H1 (cell line): Measurements from ENCODE around the gene CACNA2D3. TPM values are rescaled to one million over a fixed set of nuclear protein-coding genes. Genes with fewer than 3 reads are reported as not detected.

Source experiments
- CTCF ChIA-PET: fragments of 300-600 bp; sonication (Branson Sonifier 250); formaldehyde crosslinking; loops from one replicate; lab custom pipeline; 2021; ENCODE audit not compliant: partially characterized antibody; lab: Charles Lee
- POLR2A ChIA-PET: fragments of 300-600 bp; sonication (Branson Sonifier 250); formaldehyde crosslinking; loops from one replicate; lab custom pipeline; 2021; ENCODE audit warnings: inconsistent platforms; ENCODE audit not compliant: partially characterized antibody; lab: Charles Lee
- DNase-seq, 2 experiments: peaks; one replicate each; pipeline versions ENCODE4 v3.0.0 to v3.0.0-alpha.2; 2010 to 2022; ENCODE audit warnings: low spot score in 2 of 2, low read depth in 1 of 2, mixed read lengths in 1 of 2
- FAIRE-seq: peaks from 2 replicates; lab custom pipeline; 2011; peaks lifted over from hg19 to GRCh38; lab: Jason Lieb, UNC
- H2AFZ ChIP-seq: 2 replicates; pipeline ENCODE4 v1.8.1; 2012; ENCODE audit warnings: low read length, inconsistent platforms
- H2AK5ac ChIP-seq: 2 replicates; pipeline ENCODE4 v1.6.1; 2013; ENCODE audit warnings: low read depth, low read length
- H2BK120ac ChIP-seq: replicated peaks from 2 replicates; pipeline ENCODE3; 2013; ENCODE audit warnings: low read depth, low read length, inconsistent platforms
- H2BK12ac ChIP-seq: 2 replicates; pipeline ENCODE4 v1.6.1; 2013; ENCODE audit warnings: low read depth, low read length
- H2BK15ac ChIP-seq: 2 replicates; pipeline ENCODE4 v1.6.1; 2013; ENCODE audit warnings: low read length
- H2BK20ac ChIP-seq: 2 replicates; pipeline ENCODE4 v1.6.1; 2013; ENCODE audit warnings: low read length
- H2BK5ac ChIP-seq: 2 replicates; pipeline ENCODE4 v1.6.1; 2013; ENCODE audit warnings: low read depth, low read length
- H3K14ac ChIP-seq: 2 replicates; pipeline ENCODE4 v1.6.1; 2013; ENCODE audit warnings: inconsistent platforms; ENCODE audit not compliant: insufficient read length
- H3K18ac ChIP-seq: 2 replicates; pipeline ENCODE4 v1.6.1; 2013; ENCODE audit warnings: low read length; ENCODE audit errors: extremely low read depth
- H3K23ac ChIP-seq: 2 replicates; pipeline ENCODE4 v1.6.1; 2013; ENCODE audit warnings: inconsistent platforms; ENCODE audit not compliant: insufficient read length
- H3K23me2 ChIP-seq: 2 replicates; pipeline ENCODE4 v1.6.1; 2013; ENCODE audit warnings: low read depth, low read length
- H3K27ac ChIP-seq: 2 replicates; pipeline ENCODE4 v1.6.1; 2011; ENCODE audit warnings: low read depth, low read length, inconsistent platforms
- H3K27me3 ChIP-seq, 4 experiments: replicated peaks in 1 of 4; 1 replicate in 1 of 4; 2 replicates in 3 of 4; pipeline versions ENCODE4 v1.6.1 to v1.8.1; 2011 to 2013; ENCODE audit warnings: low read length in 3 of 4, mild to moderate bottlenecking in 3 of 4, inconsistent platforms in 2 of 4, mixed read lengths in 2 of 4, moderate library complexity in 1 of 4; ENCODE audit not compliant: control insufficient read depth in 3 of 4, insufficient read depth in 3 of 4; ENCODE audit errors: extremely low read depth in 1 of 4
- H3K36me3 ChIP-seq, 4 experiments: 2 replicates each; pipeline versions ENCODE4 v1.6.1 to v1.8.1; 2011 to 2013; ENCODE audit warnings: mild to moderate bottlenecking in 4 of 4, low read length in 3 of 4, moderate library complexity in 2 of 4, control low read depth in 1 of 4, inconsistent platforms in 1 of 4; ENCODE audit not compliant: insufficient read depth in 4 of 4, control insufficient read depth in 2 of 4
- H3K4ac ChIP-seq: replicated peaks from 2 replicates; pipeline ENCODE3; 2013; ENCODE audit warnings: low read length, low read depth, mixed read lengths, inconsistent platforms; ENCODE audit not compliant: insufficient read length
- H3K4me1 ChIP-seq, 4 experiments: replicated peaks in 1 of 4; 1 replicate in 1 of 4; 2 replicates in 3 of 4; pipeline versions ENCODE4 v1.6.1 to v1.8.1; 2011 to 2013; ENCODE audit warnings: low read length in 3 of 4, inconsistent platforms in 2 of 4, mixed read lengths in 1 of 4; ENCODE audit not compliant: insufficient read depth in 4 of 4, control insufficient read depth in 3 of 4
- H3K4me2 ChIP-seq, 2 experiments: 2 replicates each; pipeline versions ENCODE4 v1.6.1 to v1.8.1; 2011 to 2013; ENCODE audit warnings: low read depth in 2 of 2, low read length in 2 of 2, control low read depth in 1 of 2, inconsistent platforms in 1 of 2, mild to moderate bottlenecking in 1 of 2; ENCODE audit not compliant: insufficient read depth in 1 of 2
- H3K4me3 ChIP-seq, 4 experiments: fragments of 200-600, 300-600 bp in 1 of 4; sonication (generic), shearing (Covaris generic), sonication (Bioruptor Twin) in 1 of 4; 2 replicates each; pipeline versions ENCODE4 v1.5.1 to v1.8.1; 2011 to 2016; ENCODE audit warnings: low read length in 4 of 4, low read depth in 3 of 4, control low read depth in 2 of 4, inconsistent platforms in 2 of 4, mild to moderate bottlenecking in 2 of 4, mixed read lengths in 1 of 4, moderate library complexity in 1 of 4; ENCODE audit not compliant: insufficient read depth in 2 of 4; ENCODE audit errors: extremely low read depth in 1 of 4
- H3K56ac ChIP-seq: replicated peaks from 2 replicates; pipeline ENCODE3; 2013; ENCODE audit warnings: low read depth, mild to moderate bottlenecking, mixed read lengths, low read length, inconsistent platforms; ENCODE audit not compliant: insufficient read length
- H3K79me1 ChIP-seq: 2 replicates; pipeline ENCODE4 v1.6.1; 2013; ENCODE audit warnings: low read depth, low read length, control low read depth
- H3K79me2 ChIP-seq, 2 experiments: 2 replicates each; pipeline versions ENCODE4 v1.6.1 to v1.8.1; 2012 to 2013; ENCODE audit warnings: low read length in 2 of 2, mild to moderate bottlenecking in 2 of 2, inconsistent platforms in 1 of 2; ENCODE audit not compliant: insufficient read depth in 2 of 2, control insufficient read depth in 1 of 2
- H3K9ac ChIP-seq, 4 experiments: replicated peaks in 1 of 4; 1 replicate in 1 of 4; 2 replicates in 3 of 4; pipeline versions ENCODE4 v1.6.1 to v1.8.1; 2011 to 2013; ENCODE audit warnings: low read depth in 3 of 4, low read length in 3 of 4, control low read depth in 2 of 4, mild to moderate bottlenecking in 2 of 4, moderate library complexity in 2 of 4, inconsistent platforms in 1 of 4; ENCODE audit errors: extremely low read depth in 1 of 4
- H3K9me3 ChIP-seq, 2 experiments: 2 replicates each; pipeline versions ENCODE4 v1.6.1 to v1.8.1; 2012 to 2013; ENCODE audit warnings: mild to moderate bottlenecking in 2 of 2, moderate library complexity in 2 of 2, control low read depth in 1 of 2, inconsistent platforms in 1 of 2, low read depth in 1 of 2, low read length in 1 of 2, mixed read lengths in 1 of 2; ENCODE audit not compliant: insufficient read depth in 2 of 2
- H4K20me1 ChIP-seq, 2 experiments: replicated peaks in 1 of 2; 2 replicates each; pipeline versions ENCODE3 to v1.8.1; 2011 to 2013; ENCODE audit warnings: inconsistent platforms in 2 of 2, low read length in 2 of 2, mild to moderate bottlenecking in 1 of 2; ENCODE audit not compliant: insufficient read depth in 2 of 2, control insufficient read depth in 1 of 2
- H4K5ac ChIP-seq: 2 replicates; pipeline ENCODE4 v1.6.1; 2013; ENCODE audit warnings: low read length, low read depth, mixed read lengths, inconsistent platforms; ENCODE audit not compliant: insufficient read length
- H4K8ac ChIP-seq: 2 replicates; pipeline ENCODE4 v1.8.0; 2013; ENCODE audit warnings: mild to moderate bottlenecking, moderate library complexity, low read length, inconsistent platforms; ENCODE audit not compliant: insufficient read depth; ENCODE audit errors: extremely low read depth
- H4K91ac ChIP-seq: replicated peaks from 2 replicates; pipeline ENCODE3; 2013; ENCODE audit warnings: low read length, mixed read lengths, inconsistent platforms; ENCODE audit not compliant: insufficient read length
- CBX5 ChIP-seq: fragments of 300-800, 300-1000 bp; sonication (generic); IDR thresholded peaks from 2 replicates; pipeline ENCODE4 v1.7.1; 2016; ENCODE audit warnings: antibody characterized with exemption, low read length, low read depth
- CTBP2 ChIP-seq: IDR thresholded peaks from 2 replicates; pipeline ENCODE4 v1.7.0; 2011; ENCODE audit warnings: borderline replicate concordance, mild to moderate bottlenecking, moderate library complexity, mixed read lengths, low read length; ENCODE audit not compliant: insufficient read depth, insufficient read length
- NANOG ChIP-seq: IDR thresholded peaks from 2 replicates; pipeline ENCODE4 v1.6.1; 2011; ENCODE audit warnings: low read length, low read depth, mild to moderate bottlenecking, inconsistent platforms; ENCODE audit not compliant: insufficient read depth, poor library complexity, severe bottlenecking
- SP1 ChIP-seq: IDR thresholded peaks from 2 replicates; pipeline ENCODE4 v1.6.1; 2011; ENCODE audit warnings: low read depth, low read length
- WGBS, 2 experiments: shearing (Covaris generic) in 1 of 2; methylation state at CpG; one replicate each; pipeline versions ENCODE4 v1.1.6 to v1.1.7; 2013 to 2015; ENCODE audit warnings: low lambda C conversion rate in 2 of 2, mixed read lengths in 2 of 2, inconsistent platforms in 1 of 2, low coverage in 1 of 2, missing lambda C conversion rate in 1 of 2; ENCODE audit not compliant: insufficient replicate concordance in 2 of 2, insufficient coverage in 1 of 2, insufficient read length in 1 of 2; ENCODE audit errors: extremely low coverage in 1 of 2, missing lambda C conversion rate in 1 of 2; 5-methylcytosine and 5-hydroxymethylcytosine counted together
- polyA plus RNA-seq, 7 experiments: library from polyadenylated mRNA; depleted of rRNA in 3 of 7; stranded (reverse) in 5 of 7; unstranded in 2 of 7; fragments of >200 nt in 5 of 7; fragments of 200-250 nt in 2 of 7; gene quantifications; 1 replicate in 5 of 7; 2 replicates in 1 of 7; 4 replicates in 1 of 7; pipeline versions ENCODE4 v1.2.1 to v1.2.3, GENCODE V29; 2011 to 2013; ENCODE audit warnings: missing spikeins in 2 of 7, mixed read lengths in 2 of 7
- total RNA-seq: library from RNA; stranded (reverse); fragmentation: NEBNext Ultra II Directional; extraction: Animal tissue kit (Norgen Biotek cat#: 25700); gene quantifications from 2 replicates; pipeline ENCODE4 v1.2.1, GENCODE V29; 2021

The CACNA2D3 gene
- total and polyA plus RNA-seq, 2 of the 8 experiments (the other 6 are each of a cell fraction or from before 2014, with no cell fraction given) = 1.5 to 1.8 TPM

- Histone ChIP-seq H3K4me3 (no peak overlapping the region), H3K18ac (no peak overlapping the region), H3K23ac (no peak overlapping the region), H2BK5ac (no peak overlapping the region), H3K23me2 (no peaks in the 10 kb centered on the region), H3K36me3 (no peaks in the 10 kb centered on the region), H2BK12ac (no peak overlapping the region), H4K8ac (no peak overlapping the region; the same call in 1 of the 2 replicates), H2AK5ac (no peak overlapping the region), H2BK120ac (no peak overlapping the region), H3K14ac (no peak overlapping the region), H2BK15ac (no peak overlapping the region), H3K4me2 (no peak overlapping the region), H4K91ac (no peak overlapping the region), H3K79me1 (no peaks in the 10 kb centered on the region), H4K20me1 (no peaks in the 10 kb centered on the region), H3K79me2 (no peaks in the 10 kb centered on the region), H3K27ac (no peak overlapping the region), H3K4ac (no peak overlapping the region), H4K5ac (no peak overlapping the region), H2BK20ac (no peak overlapping the region), H2AFZ (no peak overlapping the region), H3K27me3 (peaks cover 0 to 2% (median under 1%) of the 10 kb centered on the region in 4 experiments; a peak in 1 of 7 replicates), H3K56ac (no peak overlapping the region), H3K9me3 (no peaks in the 10 kb centered on the region), H3K9ac (no peak overlapping the region), H3K4me1 (peaks cover 0 to 15% (median 9%) of the 10 kb centered on the region in 4 experiments; a peak in 6 of 7 replicates)
- CTCF ChIA-PET = interaction anchor here (0.9 to 3.4 kb wide), 4 partner anchors 8 to 172 kb away, joined by 3 to 14 read pairs (median 4); no protein-coding TSS in a partner anchor
- DNase-seq (no peak), FAIRE-seq (no peak)
- 85% methylated on average over 3 of the region's 3 CpGs; no CpG with 5 or more reads in 1 of the 2 experiments for WGBS, 2 experiments
- POLR2A ChIA-PET = interaction anchor here (0.6 kb wide), 1 partner anchor 232 kb away, joined by 3 read pairs; no protein-coding TSS in a partner anchor
- TF ChIP-seq CBX5 (no peak), NANOG (no peak), CTBP2 (no peak), SP1 (no peak)
These were observed 736.8 kb downstream of the CACNA2D3 start for GRCh38 chr3:54859184-54859583.
